Smooth muscle cell (in vitro differentiated cells): Measurements from ENCODE around the gene YARS2. TPM values are rescaled to one million over a fixed set of nuclear protein-coding genes. Genes with fewer than 3 reads are reported as not detected.
A peak's percentile ranks its signal among the peaks of the same experiment; 100 is the strongest.

ENCODE experiments used
- DNase-seq: peaks from one replicate; lab custom pipeline; 2025; ENCODE audit not compliant: unreplicated experiment; lab: John Stamatoyannopoulos, UW
- H2AFZ ChIP-seq: fragments of 200-600 bp; sonication (generic); 2 replicates; pipeline ENCODE4 v1.6.0; 2016; ENCODE audit warnings: antibody characterized with exemption, low read depth, mild to moderate bottlenecking
- H3F3A ChIP-seq: fragments of 200-600 bp; sonication (generic); 2 replicates; pipeline ENCODE4 v1.6.0; 2017; ENCODE audit warnings: antibody characterized with exemption, low read depth
- H3K27ac ChIP-seq: fragments of 200-600 bp; sonication (generic); 2 replicates; pipeline ENCODE4 v1.5.1; 2016; ENCODE audit warnings: low read depth, mild to moderate bottlenecking
- H3K27me3 ChIP-seq: fragments of 200-600 bp; sonication (generic); 2 replicates; pipeline ENCODE4 v1.6.1; 2016; ENCODE audit warnings: low read depth, mild to moderate bottlenecking
- H3K36me3 ChIP-seq: fragments of 200-600 bp; sonication (generic); 2 replicates; pipeline ENCODE4 v1.5.1; 2016; ENCODE audit warnings: low read depth
- H3K4me1 ChIP-seq: fragments of 200-600 bp; sonication (generic); 2 replicates; pipeline ENCODE4 v1.5.1; 2016; ENCODE audit warnings: low read depth
- H3K4me2 ChIP-seq: fragments of 200-600 bp; sonication (generic); 2 replicates; pipeline ENCODE4 v1.6.0; 2016; ENCODE audit warnings: mild to moderate bottlenecking
- H3K4me3 ChIP-seq: fragments of 200-600 bp; sonication (generic); 2 replicates; pipeline ENCODE4 v1.5.1; 2016; ENCODE audit warnings: mild to moderate bottlenecking
- H3K79me2 ChIP-seq: fragments of 200-600 bp; sonication (generic); 2 replicates; pipeline ENCODE4 v1.6.0; 2016; ENCODE audit warnings: low read depth, mild to moderate bottlenecking
- H3K9ac ChIP-seq: fragments of 200-600 bp; sonication (generic); 2 replicates; pipeline ENCODE4 v1.6.0; 2016; ENCODE audit warnings: low read depth
- H3K9me3 ChIP-seq: fragments of 200-600 bp; sonication (generic); replicated peaks from 2 replicates; pipeline ENCODE4 v1.5.1; 2016; ENCODE audit warnings: low read depth
- H4K20me1 ChIP-seq: fragments of 200-600 bp; sonication (generic); 2 replicates; pipeline ENCODE4 v1.6.0; 2016; ENCODE audit warnings: low read depth
- CTCF ChIP-seq: fragments of 200-600 bp; sonication (generic); IDR thresholded peaks from 2 replicates; pipeline ENCODE4 v1.5.1; 2017; ENCODE audit warnings: borderline replicate concordance, mild to moderate bottlenecking, antibody characterized with exemption; ENCODE audit not compliant: insufficient read depth, poor library complexity, severe bottlenecking
- WGBS: methylation state at CpG from one replicate; pipeline ENCODE4 v1.1.7; 2016; ENCODE audit warnings: low lambda C conversion rate; 5-methylcytosine and 5-hydroxymethylcytosine counted together
- polyA plus RNA-seq: library from polyadenylated mRNA; unstranded; fragments of >200 nt; fragmentation: Nextera tagmentation; extraction: Ambion mirVana; gene quantifications from 2 replicates; pipeline ENCODE4 v1.2.1, GENCODE V29; 2016
- total RNA-seq: library from RNA; depleted of rRNA; stranded (reverse); fragments of >200 nt; gene quantifications from 2 replicates; pipeline ENCODE4 v1.2.3, GENCODE V29; 2014

Gene YARS2
- total and polyA plus RNA-seq, 2 experiments from 2014 or later: 25.9 to 32.6 TPM

- Histone ChIP-seq H4K20me1 (no peaks in the 10 kb centered on the region), H3K27ac (no peak overlapping the region), H3K9ac (no peak overlapping the region), H3K4me2 (peak overlapping the region; percentile 63), H2AFZ (no peak overlapping the region), H3K4me1 (peaks cover 10% of the 10 kb centered on the region), H3K27me3 (no peaks in the 10 kb centered on the region), H3K4me3 (no peak overlapping the region), H3K9me3 (no peaks in the 10 kb centered on the region), H3K79me2 (no peaks in the 10 kb centered on the region), H3F3A (peaks cover 22% of the 10 kb centered on the region), H3K36me3 (no peaks in the 10 kb centered on the region)
- 36% methylated on average over 4 of the region's 4 CpGs for WGBS
- no peak for DNase-seq
- no peak for TF ChIP-seq CTCF
Measured at GRCh38 chr12:32794281-32794680, 38.6 kb upstream of the YARS2 start.

DNA sequence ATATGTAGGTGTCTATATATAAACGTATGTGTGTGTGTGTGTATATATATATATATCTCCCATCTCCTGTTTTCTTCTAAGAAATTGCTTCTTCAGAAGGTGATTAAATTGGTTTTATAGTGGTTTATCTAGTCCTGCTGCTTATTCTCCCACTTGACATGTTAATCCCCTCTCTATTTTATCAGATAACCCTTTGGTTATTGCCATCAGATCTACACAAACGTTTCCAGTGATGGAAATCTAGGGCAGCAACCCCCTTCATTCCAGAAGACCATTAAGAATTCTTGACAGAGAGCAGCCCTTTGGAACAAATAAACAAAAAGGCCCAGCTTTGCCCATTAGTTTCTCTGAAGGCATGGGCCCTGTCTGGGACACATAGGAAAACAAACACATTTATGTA, 34.2 kb upstream of the YARS2 start:
- no peak for TF ChIP-seq CTCF
- Histone ChIP-seq H3K27ac (peak overlapping the region; percentile 74), H3K79me2 (no peaks in the 10 kb centered on the region), H3F3A (peaks cover 18% of the 10 kb centered on the region), H3K9me3 (no peaks in the 10 kb centered on the region), H3K4me3 (no peak overlapping the region), H3K36me3 (no peaks in the 10 kb centered on the region), H2AFZ (no peak overlapping the region), H3K4me2 (peak overlapping the region; percentile 71), H3K27me3 (no peaks in the 10 kb centered on the region), H4K20me1 (no peaks in the 10 kb centered on the region), H3K4me1 (peaks cover 10% of the 10 kb centered on the region), H3K9ac (no peak overlapping the region)
- DNase-seq: no peak
- 6% methylated on average over 2 of the region's 2 CpGs for WGBS

DNA sequence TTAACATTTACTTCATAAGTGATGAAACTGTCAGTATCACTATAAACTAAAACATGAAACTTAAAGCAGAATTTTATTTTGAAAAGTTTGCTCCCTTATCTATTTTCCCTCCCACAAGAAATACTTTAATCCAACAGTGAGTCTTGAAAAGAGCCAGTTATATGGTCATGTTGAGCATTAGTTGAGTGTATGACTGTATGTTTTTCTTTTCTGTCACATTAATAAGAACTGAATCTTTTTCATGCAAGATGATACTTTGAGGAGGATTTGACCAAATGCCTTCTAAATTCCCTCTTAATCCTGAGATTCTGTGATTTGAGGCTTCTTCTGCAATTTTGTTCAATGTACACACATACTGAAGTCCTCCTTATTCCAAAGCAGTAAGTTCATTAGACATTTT, 33.7 kb upstream of the YARS2 start:
- Histone ChIP-seq H3K79me2 (no peaks in the 10 kb centered on the region), H3K9ac (no peak overlapping the region), H3K36me3 (no peaks in the 10 kb centered on the region), H3K27ac (peak overlapping the region; percentile 74), H2AFZ (no peak overlapping the region), H4K20me1 (no peaks in the 10 kb centered on the region), H3K27me3 (no peaks in the 10 kb centered on the region), H3K9me3 (no peaks in the 10 kb centered on the region), H3F3A (peaks cover 14% of the 10 kb centered on the region), H3K4me2 (peak overlapping the region; percentile 71), H3K4me3 (no peak overlapping the region), H3K4me1 (peaks cover 10% of the 10 kb centered on the region)
- no peak for DNase-seq
- TF ChIP-seq CTCF: no peak

GRCh38 chr12:32788405-32788804, 32.7 kb upstream of the YARS2 start:
- H3K4me2 ChIP-seq: no peak overlapping the region
- no peak overlapping the region for H3K4me3 ChIP-seq
- H3K27ac ChIP-seq: peak overlapping the region; percentile 29
- no peaks in the 10 kb centered on the region for H4K20me1 ChIP-seq
- H3F3A ChIP-seq: peaks cover 14% of the 10 kb centered on the region
- H3K9me3 ChIP-seq: no peaks in the 10 kb centered on the region
- no peaks in the 10 kb centered on the region for H3K36me3 ChIP-seq
- DNase-seq: no peak
- no peaks in the 10 kb centered on the region for H3K79me2 ChIP-seq
- no peak for TF ChIP-seq CTCF
- H3K27me3 ChIP-seq: no peaks in the 10 kb centered on the region
- no peak overlapping the region for H3K9ac ChIP-seq
- 61% methylated on average over 4 of the region's 4 CpGs for WGBS
- no peak overlapping the region for H2AFZ ChIP-seq
- H3K4me1 ChIP-seq: peaks cover 8% of the 10 kb centered on the region
